Mesodermal cell (in vitro differentiated cells): ENCODE data around the gene IL12RB1.
"Not testable (repeated sequence)": the region's sequence is repeated elsewhere in the genome, so short reads cannot be mapped to it uniquely, and the experiment has no call there.

Experiments
- H3K27ac ChIP-seq: 2 replicates; pipeline ENCODE4 v1.7.0; 2013; ENCODE audit warnings: mild to moderate bottlenecking, low read depth, low read length, moderate library complexity; ENCODE audit not compliant: severe bottlenecking
- H3K36me3 ChIP-seq: 2 replicates; pipeline ENCODE4 v1.7.1; 2013; ENCODE audit warnings: mild to moderate bottlenecking, low read length, moderate library complexity; ENCODE audit not compliant: control insufficient read depth, insufficient read depth
- H3K4me1 ChIP-seq: one replicate; pipeline ENCODE4 v1.7.1; 2013; ENCODE audit warnings: mild to moderate bottlenecking, low read length; ENCODE audit not compliant: insufficient read depth, control insufficient read depth, poor library complexity, severe bottlenecking
- H3K4me3 ChIP-seq: 2 replicates; pipeline ENCODE4 v1.7.0; 2013; ENCODE audit warnings: low read length, control low read depth, mild to moderate bottlenecking; ENCODE audit not compliant: insufficient read depth, poor library complexity, severe bottlenecking; ENCODE audit errors: extremely low read depth
- H3K9me3 ChIP-seq: 2 replicates; pipeline ENCODE4 v1.7.1; 2013; ENCODE audit warnings: mild to moderate bottlenecking, low read length, moderate library complexity; ENCODE audit not compliant: control insufficient read depth
- WGBS, 2 experiments: methylation state at CpG; one replicate each; pipeline ENCODE4 v1.1.5; 2013; ENCODE audit warnings: missing lambda C conversion rate in 2 of 2; ENCODE audit not compliant: insufficient coverage in 2 of 2; 5-methylcytosine and 5-hydroxymethylcytosine counted together

IL12RB1 gene

GRCh38 chr19:18110609-18111232 lies 24.0 kb upstream of the IL12RB1 start:
- Histone ChIP-seq H3K9me3 (no peaks in the 10 kb centered on the region), H3K4me3 (peak overlapping the region; percentile 56), H3K4me1 (no peaks in the 10 kb centered on the region), H3K27ac (no peak overlapping the region), H3K36me3 (no peaks in the 10 kb centered on the region)
- WGBS, 2 experiments = 46 to 47% methylated on average over 19 of the region's 22 CpGs

DNA sequence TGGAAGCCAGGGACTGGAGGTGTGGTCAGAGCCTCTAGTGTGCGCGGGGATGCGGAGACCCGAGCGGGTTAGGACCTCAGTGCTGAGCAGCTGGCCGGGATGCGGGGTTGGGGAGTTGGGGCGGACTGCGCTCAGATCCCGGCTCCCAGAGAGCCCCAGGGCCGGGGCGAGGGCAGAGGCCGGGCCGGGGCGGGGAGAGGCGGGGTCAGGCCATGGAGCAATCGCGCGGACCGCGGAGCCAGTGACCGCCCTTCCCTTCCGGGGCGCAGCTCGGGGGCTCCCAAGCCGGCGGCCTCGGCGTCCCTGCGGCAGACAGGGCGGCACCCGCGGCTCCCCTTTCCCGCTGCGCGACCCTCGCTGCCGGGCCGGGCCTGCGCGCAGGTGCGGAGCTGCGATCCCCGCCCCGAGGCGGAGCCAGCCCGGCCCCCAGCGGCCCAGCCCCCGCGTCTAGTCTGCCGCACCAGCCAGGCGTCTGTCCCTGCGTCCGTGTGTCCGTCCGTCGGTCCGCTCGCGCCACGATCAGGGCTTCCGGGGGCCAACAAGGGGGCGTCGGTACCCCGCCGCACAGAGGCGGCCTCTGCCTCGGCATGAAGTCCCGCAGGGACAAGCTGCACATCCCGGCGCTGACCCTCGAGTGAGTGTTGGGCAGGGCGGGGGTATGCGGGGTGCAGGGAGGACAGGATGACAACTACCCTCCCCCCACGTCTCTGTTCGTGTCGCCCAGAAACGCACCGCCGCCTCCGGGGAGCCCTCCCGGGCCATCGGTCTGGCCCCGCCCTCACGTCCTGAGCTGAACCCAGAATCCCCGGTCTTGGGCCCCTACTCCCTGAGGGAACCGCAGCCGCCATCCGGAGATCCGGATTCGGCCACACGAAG lies 23.2 kb upstream of the IL12RB1 start:
- no peak overlapping the region for H3K27ac ChIP-seq
- H3K9me3 ChIP-seq = no peaks in the 10 kb centered on the region
- H3K4me1 ChIP-seq = no peaks in the 10 kb centered on the region
- peak overlapping the region; percentile 56 for H3K4me3 ChIP-seq
- no peaks in the 10 kb centered on the region for H3K36me3 ChIP-seq
- 1% methylated on average over 57 to 88 of the region's 92 CpGs for WGBS, 2 experiments

- H3K27ac ChIP-seq = no peak overlapping the region
- no peaks in the 10 kb centered on the region for H3K4me1 ChIP-seq
- H3K36me3 ChIP-seq = no peaks in the 10 kb centered on the region
- H3K4me3 ChIP-seq = peak overlapping the region; percentile 56
- no peaks in the 10 kb centered on the region for H3K9me3 ChIP-seq
- 53 to 60% methylated on average over 6 to 12 of the region's 12 CpGs for WGBS, 2 experiments
These were observed 22.6 kb upstream of the IL12RB1 start for GRCh38 chr19:18109341-18109732.

DNA sequence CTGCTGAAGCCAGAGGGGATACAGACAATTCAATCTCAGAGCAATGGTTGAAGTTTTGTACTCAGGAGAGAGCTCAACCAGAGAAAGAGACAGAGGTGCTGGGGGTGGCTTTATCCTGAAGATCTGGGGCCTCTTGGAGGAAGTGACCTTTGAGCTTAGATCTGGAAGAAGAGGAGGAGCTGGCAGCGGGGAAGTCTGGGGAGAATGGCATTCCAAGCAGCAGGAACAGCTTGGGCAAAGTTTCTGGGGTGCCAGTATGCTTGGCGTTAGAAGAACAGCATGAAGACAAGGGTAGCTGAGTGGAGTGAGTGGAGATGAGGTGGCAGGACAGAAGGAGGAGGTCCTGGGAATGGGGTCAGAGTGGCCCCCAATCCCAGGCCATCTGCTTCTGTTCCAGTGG lies 22.2 kb upstream of the IL12RB1 start:
- Histone ChIP-seq H3K27ac (no peak overlapping the region), H3K4me1 (no peaks in the 10 kb centered on the region), H3K9me3 (no peaks in the 10 kb centered on the region), H3K4me3 (no peak overlapping the region), H3K36me3 (no peaks in the 10 kb centered on the region)
- WGBS, 2 experiments = 62 to 68% methylated on average over 2 of the region's 2 CpGs

DNA sequence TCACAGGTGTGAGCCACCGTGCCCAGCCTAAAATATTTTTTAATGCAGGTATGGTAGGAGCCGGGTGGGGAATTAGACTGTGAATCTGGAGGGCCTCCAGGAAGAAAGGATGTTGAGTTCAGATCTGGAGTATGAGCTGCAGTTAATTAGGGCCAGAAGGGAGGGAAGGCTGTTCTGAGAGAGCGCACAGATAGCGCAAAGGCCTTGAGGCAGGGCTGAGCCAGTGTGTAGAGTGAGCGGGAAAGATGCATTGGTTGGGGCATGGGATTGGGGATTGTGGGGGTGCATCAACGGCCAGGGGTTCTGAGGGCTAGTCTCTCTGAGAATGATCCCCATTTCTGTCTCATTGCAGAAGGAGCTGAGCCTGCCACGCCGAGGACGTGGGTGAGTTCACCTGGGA lies 20.5 kb upstream of the IL12RB1 start:
- Histone ChIP-seq H3K36me3 (no peaks in the 10 kb centered on the region), H3K4me3 (no peak overlapping the region), H3K27ac (no peak overlapping the region), H3K4me1 (no peaks in the 10 kb centered on the region), H3K9me3 (no peaks in the 10 kb centered on the region)
- 89 to 100% methylated on average over 6 to 9 of the region's 9 CpGs for WGBS, 2 experiments

GRCh38 chr19:18105259-18105658 lies 18.5 kb upstream of the IL12RB1 start:
- not testable (repeated sequence) for H3K4me1 ChIP-seq, H3K9me3 ChIP-seq, H3K4me3 ChIP-seq, H3K27ac ChIP-seq, H3K36me3 ChIP-seq
- WGBS, 2 experiments = 78 to 82% methylated on average over 3 of the region's 7 CpGs

GRCh38 chr19:18104793-18105131 lies 18.0 kb upstream of the IL12RB1 start:
- Histone ChIP-seq H3K4me3 (peak overlapping the region; percentile 36), H3K36me3 (no peaks in the 10 kb centered on the region), H3K9me3 (no peaks in the 10 kb centered on the region), H3K4me1 (no peaks in the 10 kb centered on the region), H3K27ac (peak overlapping the region; percentile 59)
- WGBS, 2 experiments = 49 to 66% methylated on average over 5 of the region's 5 CpGs

DNA sequence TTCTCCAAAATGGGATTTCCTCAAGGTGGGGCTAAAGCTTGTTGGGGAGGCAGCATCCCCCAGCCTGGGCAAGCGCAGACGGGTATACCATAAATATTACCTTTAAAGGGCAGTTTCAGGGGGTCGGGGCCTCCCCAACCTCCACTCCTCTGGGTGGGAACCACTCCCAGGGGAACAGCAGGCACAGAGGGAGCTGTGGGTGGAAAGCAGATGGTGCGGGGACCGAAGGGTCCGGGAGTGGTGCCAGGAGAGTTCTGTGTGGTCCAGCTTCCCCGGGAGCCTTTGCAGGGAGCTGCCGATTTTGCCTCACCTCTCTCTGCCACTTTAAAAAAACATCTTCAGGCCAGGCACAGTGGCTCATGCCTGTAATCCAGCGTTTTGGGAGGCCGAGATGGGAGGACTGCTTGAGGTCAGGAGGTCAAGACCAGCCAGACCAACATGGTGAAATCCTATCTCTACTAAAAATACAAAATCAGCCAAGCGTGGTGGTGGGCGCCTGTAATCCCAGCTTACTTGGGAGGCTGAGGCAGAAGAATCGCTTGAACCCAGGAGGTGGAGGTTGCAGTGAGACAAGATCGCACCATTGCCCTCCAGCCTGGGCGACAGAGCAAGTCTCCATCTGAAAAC lies 16.3 kb upstream of the IL12RB1 start:
- H3K27ac ChIP-seq = no peak overlapping the region
- no peak overlapping the region for H3K4me3 ChIP-seq
- no peaks in the 10 kb centered on the region for H3K9me3 ChIP-seq
- H3K36me3 ChIP-seq = no peaks in the 10 kb centered on the region
- 80 to 93% methylated on average over 7 to 8 of the region's 15 CpGs for WGBS, 2 experiments
- peaks cover 4% of the 10 kb centered on the region for H3K4me1 ChIP-seq

DNA sequence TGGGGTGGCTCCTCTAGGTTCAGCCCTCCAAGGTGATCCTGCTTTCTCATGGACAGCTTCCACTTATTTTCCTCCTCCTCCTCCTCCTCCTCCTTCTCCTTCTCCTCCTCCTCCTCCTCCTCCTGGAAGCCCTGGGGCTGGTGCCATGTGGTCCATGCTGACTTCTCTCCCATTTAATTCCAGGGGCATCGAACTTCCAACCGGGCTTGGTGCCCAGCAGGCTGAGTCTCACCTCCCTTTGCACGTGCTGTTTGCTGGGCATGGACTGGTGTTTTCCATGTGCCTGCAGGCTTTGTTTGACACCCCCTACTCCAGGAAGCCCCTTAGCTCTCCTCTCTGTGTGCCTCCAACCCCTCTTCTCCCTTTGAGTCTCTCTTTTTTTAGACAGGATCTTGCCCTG lies 14.5 kb upstream of the IL12RB1 start:
- 90 to 94% methylated on average over 3 of the region's 3 CpGs for WGBS, 2 experiments

DNA sequence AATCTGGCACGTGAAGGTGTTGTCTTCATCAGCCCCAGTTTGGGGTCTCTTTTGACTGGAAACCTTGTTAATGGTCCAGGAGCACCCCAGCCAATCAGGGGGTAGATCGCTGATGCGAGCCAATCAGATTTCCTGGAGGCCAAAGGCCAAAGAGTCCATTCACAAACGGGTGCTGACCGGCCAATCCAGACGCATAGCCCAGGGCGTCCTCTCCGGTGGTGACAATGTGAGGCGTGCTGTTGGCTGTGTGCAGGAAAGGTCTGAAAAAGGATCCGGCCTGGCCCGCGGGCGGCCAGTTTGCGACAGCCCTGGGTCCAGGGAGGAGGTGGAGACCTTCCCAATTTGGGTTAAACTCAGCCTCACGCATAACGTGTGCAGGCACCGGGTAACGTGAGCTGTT lies 14.0 kb upstream of the IL12RB1 start:
- no peaks in the 10 kb centered on the region for H3K9me3 ChIP-seq
- H3K36me3 ChIP-seq = no peaks in the 10 kb centered on the region
- WGBS, 2 experiments = 38 to 40% methylated on average over 14 to 18 of the region's 18 CpGs
- no peak overlapping the region for H3K4me3 ChIP-seq
- H3K27ac ChIP-seq = no peak overlapping the region
- H3K4me1 ChIP-seq = peaks cover 4% of the 10 kb centered on the region

More for the DNA sequence above, 14.5 kb upstream of the IL12RB1 start:
- H3K9me3 ChIP-seq = no peaks in the 10 kb centered on the region
- no peaks in the 10 kb centered on the region for H3K36me3 ChIP-seq
- peaks cover 4% of the 10 kb centered on the region for H3K4me1 ChIP-seq
- no peak overlapping the region for H3K27ac ChIP-seq
- no peak overlapping the region for H3K4me3 ChIP-seq

DNA sequence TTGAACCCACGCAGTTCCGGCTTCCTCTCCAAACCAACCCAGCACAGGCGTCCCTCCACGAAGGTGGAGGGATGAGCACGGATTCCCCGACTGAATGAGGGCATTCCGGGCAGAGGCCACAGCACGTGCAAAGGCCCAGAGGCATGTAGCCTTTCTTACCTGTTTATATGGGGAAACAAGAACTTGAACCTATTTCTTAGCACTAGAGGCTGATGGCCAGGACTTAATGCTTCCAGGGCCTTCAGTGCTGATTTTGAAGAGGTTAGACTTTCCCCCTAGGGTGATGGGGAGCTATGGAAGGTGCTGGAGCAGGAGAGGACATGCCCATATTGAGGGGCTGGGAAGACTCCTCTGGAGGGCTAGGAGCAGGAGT lies 12.9 kb upstream of the IL12RB1 start:
- 81 to 89% methylated on average over 8 of the region's 8 CpGs for WGBS, 2 experiments
- H3K4me3 ChIP-seq = no peak overlapping the region
- H3K27ac ChIP-seq = no peak overlapping the region
- no peaks in the 10 kb centered on the region for H3K9me3 ChIP-seq
- peaks cover 4% of the 10 kb centered on the region for H3K4me1 ChIP-seq
- H3K36me3 ChIP-seq = no peaks in the 10 kb centered on the region
